HG03342 (cell line): ENCODE results near the gene DMRTC2.
A peak's percentile ranks its signal among the peaks of the same experiment; 100 is the strongest.
"Not testable (repeated sequence)": the region's sequence is repeated elsewhere in the genome, so short reads cannot be mapped to it uniquely, and the experiment has no call there.

Source experiments
- ATAC-seq: cut with Tn5 transposase; IDR thresholded peaks from one replicate; pipeline ENCODE4 v1.9.1; 2021; ENCODE audit warnings: mild to moderate bottlenecking, moderate library complexity; ENCODE audit not compliant: unreplicated experiment

Gene DMRTC2

GRCh38 chr19:41869374-41869955 is 24.6 kb downstream of the DMRTC2 start:
- ATAC-seq: no peak

GRCh38 chr19:41870401-41870873 is 25.6 kb downstream of the DMRTC2 start:
- no peak for ATAC-seq

GRCh38 chr19:41871573-41872383 is 26.9 kb downstream of the DMRTC2 start:
- no peak for ATAC-seq

GRCh38 chr19:41872384-41872774 is 27.5 kb downstream of the DMRTC2 start:
- ATAC-seq: no peak

- ATAC-seq: no peak
Observed at GRCh38 chr19:41872775-41873647, 28.2 kb downstream of the DMRTC2 start.

- ATAC-seq: not testable (repeated sequence)
Observed at GRCh38 chr19:41875973-41876372, 31.1 kb downstream of the DMRTC2 start.

GRCh38 chr19:41876847-41877832 is 32.3 kb downstream of the DMRTC2 start, which contains the start of gene CD79A:
CD79A (plus strand) TSS chr19:41877279; CDS start chr19:41877305, 26 bp downstream.
- ATAC-seq: peak; percentile 58

- no peak for ATAC-seq
Observed at GRCh38 chr19:41877916-41878905, 33.4 kb downstream of the DMRTC2 start.

GRCh38 chr19:41879080-41879479 is 34.2 kb downstream of the DMRTC2 start:
- ATAC-seq: no peak

- ATAC-seq: no peak
Observed at GRCh38 chr19:41879670-41880328, 35.0 kb downstream of the DMRTC2 start.

GRCh38 chr19:41880329-41880708 is 35.5 kb downstream of the DMRTC2 start:
- ATAC-seq: no peak

GRCh38 chr19:41882568-41883462 is 38.0 kb downstream of the DMRTC2 start, which contains the start of gene ARHGEF1:
ARHGEF1 (plus strand) TSS chr19:41883184; CDS start chr19:41888083, 4,899 bp downstream.
- ATAC-seq: no peak

- no peak for ATAC-seq
Observed at GRCh38 chr19:41883463-41883820, 38.6 kb downstream of the DMRTC2 start.

GRCh38 chr19:41883821-41884733 is 39.2 kb downstream of the DMRTC2 start:
- ATAC-seq: peak; percentile 69

- no peak for ATAC-seq
Observed at GRCh38 chr19:41886761-41887710, 42.2 kb downstream of the DMRTC2 start.
